Fibroblast of peridontal ligament (primary cell): Measurements from ENCODE around the gene SLC25A21.
"Not testable (repeated sequence)": the region's sequence is repeated elsewhere in the genome, so short reads cannot be mapped to it uniquely, and the experiment has no call there.

Experiments used
- DNase-seq: peaks from one replicate; pipeline ENCODE4 v3.0.0-alpha.2; 2010; ENCODE audit errors: extremely low read depth

SLC25A21 gene

DNA sequence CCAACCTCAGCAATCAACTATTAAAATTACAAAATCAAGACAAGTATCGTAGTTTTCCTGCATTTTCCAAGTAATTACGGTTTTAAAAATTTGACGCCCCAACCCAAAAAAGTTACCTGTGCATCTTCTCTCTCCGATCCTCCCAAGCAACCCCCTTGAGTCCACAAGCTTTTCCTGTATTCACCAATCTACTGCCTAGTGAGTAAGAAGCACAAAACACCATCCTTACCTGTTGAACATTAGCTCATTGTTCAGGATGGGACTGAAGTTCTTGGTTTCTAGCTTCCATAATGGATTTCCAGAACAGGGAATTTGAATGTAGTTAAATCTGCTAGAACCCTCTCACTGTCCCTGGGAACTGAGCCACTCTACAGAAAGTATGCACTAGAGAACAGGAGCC is 348.8 kb downstream of the SLC25A21 start:
- no peak for DNase-seq

DNA sequence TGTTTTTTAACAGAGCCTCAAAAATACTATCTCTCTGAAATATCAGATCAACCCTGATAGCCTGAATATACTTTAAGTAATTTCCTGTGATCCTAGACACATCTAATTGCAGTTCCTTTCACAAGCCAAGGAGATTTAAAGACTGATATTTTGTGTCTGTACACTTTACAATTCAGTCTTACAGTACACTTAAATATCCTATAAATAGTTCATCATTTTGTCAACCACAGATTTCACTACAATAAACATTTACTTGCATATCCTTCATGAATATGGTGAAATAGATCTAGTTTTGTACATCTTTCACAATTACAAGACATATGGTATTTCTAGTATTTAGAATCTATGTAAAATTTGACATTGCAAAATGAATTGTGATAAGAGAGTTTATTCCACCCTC is 349.7 kb downstream of the SLC25A21 start:
- peak; percentile 20 for DNase-seq

- peak; percentile 11 for DNase-seq
Measured at GRCh38 chr14:36820901-36821300, 351.5 kb downstream of the SLC25A21 start.

- DNase-seq, result peak; percentile 20
Measured at GRCh38 chr14:36820111-36820709, 352.2 kb downstream of the SLC25A21 start.

DNA sequence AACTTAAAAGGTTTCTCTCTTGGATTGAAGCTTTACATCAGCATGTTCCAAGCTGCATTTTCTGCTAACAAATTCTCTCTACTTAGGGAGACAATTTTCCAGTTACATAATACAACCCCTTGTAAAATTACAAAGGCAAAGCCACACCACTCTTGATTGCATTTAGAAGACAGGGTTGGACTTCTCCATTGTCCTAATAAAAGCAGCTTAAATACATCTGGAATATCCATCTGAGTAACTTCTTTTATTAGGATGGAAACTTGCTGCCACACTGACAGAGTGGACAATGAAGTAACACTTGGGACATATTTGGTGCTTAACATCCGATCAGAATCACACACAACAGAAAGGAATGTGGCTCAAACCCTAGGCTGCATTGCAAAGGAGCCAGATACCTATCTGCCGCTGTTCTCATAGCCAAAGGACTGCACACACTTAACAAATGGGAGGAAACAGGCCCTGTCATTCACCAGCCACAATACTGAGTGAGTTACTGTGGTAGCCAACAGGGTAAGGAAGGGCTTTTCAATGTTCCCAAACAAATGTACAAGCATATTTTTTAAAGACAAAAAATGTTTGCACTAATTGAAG is 353.5 kb downstream of the SLC25A21 start:
- DNase-seq, result peak; percentile 65

GRCh38 chr14:36818246-36818645 is 354.2 kb downstream of the SLC25A21 start:
- DNase-seq, result no peak

GRCh38 chr14:36817071-36817930 is 355.1 kb downstream of the SLC25A21 start:
- DNase-seq, result no peak

GRCh38 chr14:36816481-36816880 is 355.9 kb downstream of the SLC25A21 start:
- DNase-seq, result no peak

GRCh38 chr14:36814783-36815182 is 357.6 kb downstream of the SLC25A21 start:
- not testable (repeated sequence) for DNase-seq

- DNase-seq, result no peak
Measured at GRCh38 chr14:36810209-36810608, 362.2 kb downstream of the SLC25A21 start.

- DNase-seq, result no peak
Measured at GRCh38 chr14:36807727-36808126, 364.7 kb downstream of the SLC25A21 start.

- peak; percentile 29 for DNase-seq
Measured at GRCh38 chr14:36805131-36805559, 367.3 kb downstream of the SLC25A21 start.

GRCh38 chr14:36797634-36798033 is 374.8 kb downstream of the SLC25A21 start:
- DNase-seq, result no peak

GRCh38 chr14:36791402-36791801 is 381.0 kb downstream of the SLC25A21 start:
- DNase-seq, result no peak

DNA sequence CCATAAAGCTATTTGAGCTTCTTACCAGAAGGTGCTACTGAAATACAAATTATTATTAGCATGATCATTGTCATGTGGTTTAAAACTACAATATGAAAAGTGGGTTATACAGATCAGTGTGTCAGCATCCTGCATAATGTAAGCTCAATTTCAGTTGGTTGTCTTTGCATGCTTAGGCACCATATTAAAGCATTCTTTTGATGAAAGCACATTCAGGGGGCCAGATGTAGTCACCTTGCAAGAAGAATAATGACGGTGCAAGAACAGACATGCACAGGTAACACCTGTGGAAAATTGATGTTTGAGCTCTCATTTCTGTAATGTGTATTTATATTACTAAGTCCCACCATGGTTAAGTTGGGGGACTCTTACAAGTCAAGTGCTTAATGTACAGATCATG is 386.9 kb downstream of the SLC25A21 start:
- no peak for DNase-seq

DNA sequence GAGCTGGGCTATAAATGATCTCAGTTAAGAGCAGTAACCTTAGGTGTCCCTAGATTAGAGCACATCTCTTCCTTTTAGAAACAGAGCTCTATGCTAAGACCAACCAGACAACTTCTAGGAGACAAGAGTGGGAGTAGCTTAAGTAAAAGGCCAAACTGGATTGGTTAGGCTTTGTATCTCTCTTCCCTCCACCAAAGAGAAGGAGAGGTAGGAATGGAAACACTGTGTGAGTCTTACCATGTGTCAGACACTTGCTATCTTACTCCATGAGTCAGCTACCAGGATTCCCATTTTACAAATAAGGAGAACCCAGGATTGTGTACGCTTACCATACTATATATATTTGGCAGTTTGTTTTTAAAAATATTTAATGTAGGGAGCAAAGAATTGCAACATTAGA is 387.9 kb downstream of the SLC25A21 start:
- DNase-seq, result no peak

DNA sequence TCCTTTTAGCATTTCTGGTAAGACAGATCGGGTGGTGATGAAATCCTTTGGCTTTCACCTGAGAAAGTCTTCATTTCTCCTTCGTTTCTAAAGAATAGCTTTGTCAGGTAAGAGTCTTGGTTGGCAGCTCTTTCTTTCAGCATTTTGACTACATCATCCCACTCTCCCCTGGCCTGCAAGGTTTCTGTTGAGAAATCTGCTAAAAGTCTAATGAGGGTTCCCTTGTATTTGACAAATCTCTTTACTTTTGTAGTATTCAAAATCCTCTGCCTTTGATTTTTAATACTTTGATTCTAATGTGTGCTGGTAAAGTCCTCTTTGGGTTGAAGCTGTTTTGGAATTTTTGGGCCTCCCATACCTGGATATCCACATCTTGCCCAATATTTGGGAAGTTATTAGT is 390.5 kb downstream of the SLC25A21 start:
- DNase-seq, result no peak

DNA sequence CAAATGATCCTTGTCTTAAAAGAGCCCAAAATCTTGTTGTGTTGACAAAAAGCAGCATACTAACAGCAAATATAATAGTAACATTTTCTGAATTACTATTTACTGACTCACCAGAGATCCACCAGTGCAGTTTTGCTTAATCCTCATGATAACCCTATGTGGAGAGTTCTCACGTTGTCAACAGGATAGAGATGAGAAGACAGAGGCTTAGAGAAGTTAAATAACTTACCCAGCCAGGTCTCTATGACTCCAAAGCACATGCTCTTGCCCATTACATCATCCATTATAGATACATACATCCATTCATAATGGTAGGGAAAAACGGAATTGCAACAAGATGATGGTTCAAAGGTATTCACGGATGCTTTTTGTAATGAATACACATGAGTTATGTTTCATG is 398.8 kb downstream of the SLC25A21 start:
- peak; percentile 9 for DNase-seq

GRCh38 chr14:36773136-36773540 is 399.3 kb downstream of the SLC25A21 start:
- DNase-seq, result peak; percentile 40

DNA sequence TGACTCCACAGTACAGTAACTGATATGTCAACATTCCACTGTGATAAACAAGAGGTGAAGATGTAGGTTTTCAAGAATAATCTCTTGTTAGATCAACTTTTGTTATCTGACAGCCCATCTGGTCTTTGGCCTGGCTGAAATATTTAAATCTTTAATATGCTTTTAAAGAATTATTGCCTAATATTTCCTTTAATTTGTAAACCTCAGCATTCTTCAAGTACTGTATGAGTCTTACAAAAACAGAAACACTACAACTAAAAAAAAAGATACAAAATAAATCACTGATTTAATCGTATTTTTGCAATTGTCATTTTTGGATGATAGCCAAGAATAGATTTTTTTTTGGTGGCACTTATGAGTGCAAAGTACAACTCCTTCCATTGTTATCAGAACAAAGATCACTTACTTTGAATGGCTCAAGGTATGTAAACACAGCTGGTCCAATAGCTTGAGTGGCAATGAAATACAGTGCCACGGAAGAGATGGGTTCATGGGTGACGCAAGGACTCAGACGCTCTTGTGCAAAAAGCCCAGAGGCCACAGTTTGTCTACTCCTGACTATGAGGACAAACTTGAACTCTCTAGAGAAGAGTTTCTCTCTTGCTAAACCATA is 401.3 kb downstream of the SLC25A21 start:
- DNase-seq, result no peak

- no peak for DNase-seq
Measured at GRCh38 chr14:36768638-36769337, 403.6 kb downstream of the SLC25A21 start.
